SK-N-SH treated with all-trans-retinoic acid at 6 μM for 48 hours (cell line): ENCODE measurements around the gene TLCD2.

Experiments
- ARNTL ChIP-seq: fragments of 450-650 bp; formaldehyde crosslinking; IDR thresholded peaks from 2 replicates; pipeline ENCODE4 v1.5.0; 2020; ENCODE audit warnings: low read depth, mild to moderate bottlenecking, moderate library complexity, borderline replicate concordance
- CREB5 ChIP-seq: fragments of 250-450 bp; sonication (Bioruptor Pico); IDR thresholded peaks from 2 replicates; pipeline ENCODE4 v1.5.1; 2020; ENCODE audit warnings: low read depth, mild to moderate bottlenecking, moderate library complexity
- CSDC2 ChIP-seq: fragments of 250-450 bp; sonication (Bioruptor Pico); IDR thresholded peaks from 2 replicates; pipeline ENCODE4 v1.5.0; 2020; ENCODE audit warnings: mild to moderate bottlenecking, moderate library complexity
- CSRNP3 ChIP-seq: fragments of 250-450 bp; sonication (Bioruptor Pico); IDR thresholded peaks from 2 replicates; pipeline ENCODE4 v1.5.1; 2021; ENCODE audit warnings: mild to moderate bottlenecking, moderate library complexity
- ESRRG ChIP-seq: fragments of 250-450 bp; sonication (Bioruptor Pico); IDR thresholded peaks from 2 replicates; pipeline ENCODE4 v1.6.1; 2021; ENCODE audit warnings: mild to moderate bottlenecking
- PPARA ChIP-seq: fragments of 250-450 bp; sonication (Bioruptor Pico); IDR thresholded peaks from 2 replicates; pipeline ENCODE4 v1.5.0; 2020; ENCODE audit warnings: mild to moderate bottlenecking, borderline replicate concordance
- RARB ChIP-seq: fragments of 250-450 bp; sonication (Bioruptor Pico); IDR thresholded peaks from 2 replicates; pipeline ENCODE4 v1.8.0; 2021; ENCODE audit warnings: mild to moderate bottlenecking, moderate library complexity
- SNAI2 ChIP-seq: fragments of 250-450 bp; sonication (Bioruptor Pico); IDR thresholded peaks from 2 replicates; pipeline ENCODE4 v1.5.0; 2020; ENCODE audit warnings: mild to moderate bottlenecking, moderate library complexity
- ZC3H10 ChIP-seq: fragments of 250-450 bp; sonication (Bioruptor Pico); IDR thresholded peaks from 2 replicates; pipeline ENCODE4 v1.5.1; 2021; ENCODE audit warnings: mild to moderate bottlenecking, moderate library complexity
- ZFP3 ChIP-seq: fragments of 250-450 bp; sonication (Bioruptor Pico); IDR thresholded peaks from 2 replicates; pipeline ENCODE4 v1.5.0; 2020; ENCODE audit warnings: mild to moderate bottlenecking, moderate library complexity
- ZFP30 ChIP-seq: fragments of 450-650 bp; formaldehyde crosslinking; IDR thresholded peaks from 2 replicates; pipeline ENCODE4 v1.5.0; 2022; ENCODE audit warnings: mild to moderate bottlenecking, moderate library complexity
- ZNF8 ChIP-seq: fragments of 450-650 bp; formaldehyde crosslinking; IDR thresholded peaks from 2 replicates; pipeline ENCODE4 v1.5.0; 2020; ENCODE audit warnings: mild to moderate bottlenecking, moderate library complexity

- TF ChIP-seq ZC3H10 (CRISPR knock-in tag) (no peak), ZNF8 (no peak), PPARA (CRISPR knock-in tag) (no peak), RARB (CRISPR knock-in tag) (no peak), CREB5 (CRISPR knock-in tag) (no peak), ESRRG (CRISPR knock-in tag) (no peak), CSDC2 (CRISPR knock-in tag) (no peak), SNAI2 (CRISPR knock-in tag) (no peak), ARNTL (CRISPR knock-in tag) (no peak), CSRNP3 (no peak), ZFP3 (CRISPR knock-in tag) (no peak), ZFP30 (CRISPR knock-in tag) (no peak)
Observed at GRCh38 chr17:1732833-1733321, 22.7 kb upstream of the TLCD2 start.
